K562 (cell line): ENCODE results near the gene ARHGEF26. TPM values are rescaled to one million over a fixed set of nuclear protein-coding genes. Genes with fewer than 3 reads are reported as not detected.

Experiments used
- FIP1L1 ChIP-seq: fragments of 200-400 bp; formaldehyde crosslinking; IDR thresholded peaks from 2 replicates; pipeline ENCODE4 v1.6.1; 2018; ENCODE audit warnings: mild to moderate bottlenecking, low read depth, low read length; ENCODE audit not compliant: poor library complexity, severe bottlenecking
- HDAC2 ChIP-seq: fragments of 450-650 bp; IDR thresholded peaks from 2 replicates; pipeline ENCODE4 v1.6.1; 2016; ENCODE audit warnings: mild to moderate bottlenecking
- KDM1A ChIP-seq, 2 experiments: fragments of 450-650 bp; IDR thresholded peaks; 2 replicates each; pipeline ENCODE4 v1.6.1; 2016; ENCODE audit warnings: mild to moderate bottlenecking in 2 of 2
- U2AF1 ChIP-seq: fragments of 200-400 bp; formaldehyde crosslinking; optimal IDR thresholded peaks from 2 replicates; pipeline ENCODE3; 2017; ENCODE audit warnings: mild to moderate bottlenecking, low read depth, low read length, moderate library complexity
- VEZF1 ChIP-seq: fragments of 200-800 bp; sonication (Bioruptor generic); IDR thresholded peaks from 2 replicates; pipeline ENCODE4 v1.6.1; 2017; ENCODE audit warnings: missing genetic modification characterization, missing compliant biosample characterization
- ZMIZ1 ChIP-seq, 2 experiments: fragments of 150-350 bp in 1 of 2; IDR thresholded peaks; 2 replicates each; pipeline ENCODE4 v1.6.1; 2012 to 2016; ENCODE audit warnings: low read depth in 2 of 2, low read length in 2 of 2, mild to moderate bottlenecking in 1 of 2, moderate library complexity in 1 of 2
- ZNF197 ChIP-seq: fragments of 200-800 bp; sonication (Bioruptor generic); IDR thresholded peaks from 2 replicates; pipeline ENCODE4 v1.6.1; 2016; ENCODE audit warnings: low read depth, missing genetic modification characterization, missing compliant biosample characterization
- ZNF318 ChIP-seq, 2 experiments: fragments of 450-650 bp; IDR thresholded peaks; 2 replicates each; pipeline ENCODE4 v1.6.1; 2016; ENCODE audit warnings: mild to moderate bottlenecking in 2 of 2, borderline replicate concordance in 1 of 2, low read depth in 1 of 2, moderate library complexity in 1 of 2
- ZNF79 ChIP-seq: fragments of 250-450 bp; sonication (Bioruptor Pico); IDR thresholded peaks from 2 replicates; pipeline ENCODE4 v1.4.0; 2020; ENCODE audit warnings: low read depth, mild to moderate bottlenecking, moderate library complexity
- polyA plus RNA-seq, 8 experiments: library from polyadenylated mRNA; depleted of rRNA in 4 of 8; stranded (reverse) in 5 of 8; unstranded in 3 of 8; fragments of >200 nt; fragmentation: Nextera tagmentation in 2 of 8; fragmentation: Illumina TruSeq in 1 of 8; extraction: Ambion mirVana in 2 of 8; extraction: Trizol in 1 of 8; gene quantifications; 2 replicates each; pipeline versions ENCODE4 v1.2.1 to v1.2.3, GENCODE V29; 2011 to 2014; ENCODE audit warnings: inconsistent platforms in 1 of 8, missing spikeins in 1 of 8
- total RNA-seq, 7 experiments: library from RNA; depleted of rRNA in 6 of 7; stranded (reverse); fragments of >200 nt in 6 of 7; fragmentation: Illumina TruSeq in 2 of 7; extraction: Trizol in 2 of 7; gene quantifications; 2 replicates each; pipeline versions ENCODE4 v1.2.1 to v1.2.3, GENCODE V29; 2011 to 2021; ENCODE audit warnings: low replicate concordance in 1 of 7
- TF ChIP-seq, protein P1 (sequence below): IDR thresholded peaks from 2 replicates; pipeline ENCODE4 v1.6.1; 2016; ENCODE audit warnings: missing genetic modification characterization, missing compliant biosample characterization
- TF ChIP-seq, protein P2 (sequence below): sonication (generic); formaldehyde crosslinking; IDR thresholded peaks from 2 replicates; pipeline ENCODE4 v1.9.0; 2022; ENCODE audit warnings: mild to moderate bottlenecking, missing genetic modification reagents

ARHGEF26 gene
- total and polyA plus RNA-seq, 9 of the 15 experiments (the other 6 are each of a cell fraction or from before 2014, with no cell fraction given), result 0.01 to 0.11 (median 0.04) TPM; not detected in 2

DNA sequence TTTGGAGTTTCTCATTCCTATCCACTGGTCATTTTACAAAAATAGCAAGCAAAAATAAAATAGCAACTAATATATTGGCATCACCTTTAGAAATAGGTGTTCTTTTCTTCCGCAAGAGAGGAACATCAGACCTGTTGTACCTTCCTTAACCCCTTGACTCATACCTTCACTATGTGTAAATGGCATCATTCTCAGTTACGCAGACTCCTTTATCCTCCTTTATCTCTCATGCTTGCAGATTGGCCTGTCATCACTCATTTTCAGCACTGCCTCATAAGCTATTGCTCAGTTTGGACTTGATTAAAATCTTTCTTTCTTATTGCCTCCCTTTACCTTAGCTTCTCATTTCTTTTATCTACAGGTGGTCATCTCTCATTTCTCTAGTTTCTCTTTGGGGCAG is 21.4 kb downstream of the ARHGEF26 start (continued):
- no peak for TF ChIP-seq ZMIZ1 (IDR thresholded peaks at IDR 0.05; ENCODE audit: low read depth in 2 of 2, low read length in 2 of 2)
- TF ChIP-seq ZNF197 (CRISPR knock-in tag), result no peak
- no peak for TF ChIP-seq FIP1L1
- no peak for TF ChIP-seq ZNF79 (CRISPR knock-in tag)
- no peak for TF ChIP-seq HDAC2
- no peak for TF ChIP-seq VEZF1
- TF ChIP-seq, protein P1, sequence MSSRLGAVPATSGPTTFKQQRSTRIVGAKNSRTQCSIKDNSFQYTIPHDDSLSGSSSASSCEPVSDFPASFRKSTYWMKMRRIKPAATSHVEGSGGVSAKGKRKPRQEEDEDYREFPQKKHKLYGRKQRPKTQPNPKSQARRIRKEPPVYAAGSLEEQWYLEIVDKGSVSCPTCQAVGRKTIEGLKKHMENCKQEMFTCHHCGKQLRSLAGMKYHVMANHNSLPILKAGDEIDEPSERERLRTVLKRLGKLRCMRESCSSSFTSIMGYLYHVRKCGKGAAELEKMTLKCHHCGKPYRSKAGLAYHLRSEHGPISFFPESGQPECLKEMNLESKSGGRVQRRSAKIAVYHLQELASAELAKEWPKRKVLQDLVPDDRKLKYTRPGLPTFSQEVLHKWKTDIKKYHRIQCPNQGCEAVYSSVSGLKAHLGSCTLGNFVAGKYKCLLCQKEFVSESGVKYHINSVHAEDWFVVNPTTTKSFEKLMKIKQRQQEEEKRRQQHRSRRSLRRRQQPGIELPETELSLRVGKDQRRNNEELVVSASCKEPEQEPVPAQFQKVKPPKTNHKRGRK (tag), result no peak
- TF ChIP-seq, protein P2, sequence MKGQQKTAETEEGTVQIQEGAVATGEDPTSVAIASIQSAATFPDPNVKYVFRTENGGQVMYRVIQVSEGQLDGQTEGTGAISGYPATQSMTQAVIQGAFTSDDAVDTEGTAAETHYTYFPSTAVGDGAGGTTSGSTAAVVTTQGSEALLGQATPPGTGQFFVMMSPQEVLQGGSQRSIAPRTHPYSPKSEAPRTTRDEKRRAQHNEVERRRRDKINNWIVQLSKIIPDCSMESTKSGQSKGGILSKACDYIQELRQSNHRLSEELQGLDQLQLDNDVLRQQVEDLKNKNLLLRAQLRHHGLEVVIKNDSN, result no peak
- TF ChIP-seq KDM1A (IDR thresholded peaks at IDR 0.05), result no peak
- no peak for TF ChIP-seq ZNF318 (IDR thresholded peaks at IDR 0.05; ENCODE audit: borderline replicate concordance in 1 of 2, low read depth in 1 of 2)
- no peak for TF ChIP-seq U2AF1
